IMR-90 (cell line): ENCODE data around the gene CST3. TPM values are rescaled to one million over a fixed set of nuclear protein-coding genes. Genes with fewer than 3 reads are reported as not detected.
A peak's percentile ranks its signal among the peaks of the same experiment; 100 is the strongest.

Experiments
- ATAC-seq: fragments of 200-7000 bp; cut with Tn5 transposase; 2 replicates; pipeline ENCODE4 v1.9.1; 2020; ENCODE audit warnings: low read depth, mild to moderate bottlenecking, moderate library complexity
- BruUV-seq: library from RNA; stranded (reverse); fragments of 400-500 nt; replicated peaks from 2 replicates; lab custom pipeline; 2021; lab: Mats Ljungman, UMichigan
- CTCF ChIA-PET: fragments of 300-600 bp; formaldehyde crosslinking; extraction: SDS; loops from one replicate; lab custom pipeline; 2021; ENCODE audit warnings: antibody characterized with exemption; lab: Yijun Ruan, JAX
- POLR2A ChIA-PET: fragments of 300-600 bp; sonication (Branson Sonifier 250); formaldehyde crosslinking; loops from one replicate; lab custom pipeline; 2022; ENCODE audit warnings: antibody characterized with exemption; ENCODE audit not compliant: unreplicated experiment; lab: Charles Lee
- DNase-seq: peaks from one replicate; pipeline ENCODE4 v3.0.0; 2013
- H2AFZ ChIP-seq: replicated peaks from 2 replicates; pipeline ENCODE3; 2013; ENCODE audit warnings: low read length, mild to moderate bottlenecking; ENCODE audit not compliant: poor library complexity
- H2AK5ac ChIP-seq: 2 replicates; pipeline ENCODE4 v1.6.1; 2013; ENCODE audit warnings: low read depth, low read length, inconsistent platforms
- H2AK9ac ChIP-seq: replicated peaks from 2 replicates; pipeline ENCODE3; 2013; ENCODE audit warnings: mild to moderate bottlenecking, low read depth, low read length, moderate library complexity; ENCODE audit not compliant: poor library complexity
- H2BK120ac ChIP-seq: 2 replicates; pipeline ENCODE4 v1.6.1; 2013; ENCODE audit warnings: low read depth, low read length, inconsistent platforms
- H2BK15ac ChIP-seq: 3 replicates; pipeline ENCODE4 v1.6.1; 2013; ENCODE audit warnings: low read depth, low read length, inconsistent platforms
- H2BK20ac ChIP-seq: 2 replicates; pipeline ENCODE4 v1.6.1; 2013; ENCODE audit warnings: low read depth, mild to moderate bottlenecking, inconsistent platforms, low read length, moderate library complexity
- H2BK5ac ChIP-seq: 2 replicates; pipeline ENCODE4 v1.6.1; 2013; ENCODE audit warnings: mild to moderate bottlenecking, low read depth, low read length, inconsistent platforms; ENCODE audit not compliant: poor library complexity, severe bottlenecking
- H3K14ac ChIP-seq: replicated peaks from 2 replicates; pipeline ENCODE4 v1.6.1; 2013; ENCODE audit warnings: low read depth, low read length, inconsistent platforms
- H3K18ac ChIP-seq: 2 replicates; pipeline ENCODE4 v1.6.1; 2013; ENCODE audit warnings: low read depth, low read length, control low read depth
- H3K23ac ChIP-seq: 2 replicates; pipeline ENCODE4 v1.6.1; 2013; ENCODE audit warnings: low read depth, low read length, inconsistent platforms
- H3K27ac ChIP-seq: 2 replicates; pipeline ENCODE4 v1.5.1; 2013; ENCODE audit warnings: mild to moderate bottlenecking, control low read depth, low read length; ENCODE audit not compliant: insufficient read depth
- H3K27me3 ChIP-seq: 2 replicates; pipeline ENCODE4 v1.6.1; 2013; ENCODE audit warnings: low read length; ENCODE audit not compliant: control insufficient read depth, insufficient read depth
- H3K36me3 ChIP-seq: 2 replicates; pipeline ENCODE4 v1.6.1; 2013; ENCODE audit warnings: low read length, mixed read lengths; ENCODE audit not compliant: control insufficient read depth, insufficient read depth
- H3K4ac ChIP-seq: 2 replicates; pipeline ENCODE4 v1.6.1; 2013; ENCODE audit warnings: low read depth, low read length, inconsistent platforms
- H3K4me1 ChIP-seq: 2 replicates; pipeline ENCODE4 v1.6.1; 2013; ENCODE audit warnings: low read length, mixed read lengths; ENCODE audit not compliant: control insufficient read depth, insufficient read depth
- H3K4me2 ChIP-seq: 2 replicates; pipeline ENCODE4 v1.6.1; 2013; ENCODE audit warnings: low read depth, mild to moderate bottlenecking, control low read depth, low read length, moderate library complexity
- H3K4me3 ChIP-seq: 2 replicates; pipeline ENCODE4 v1.5.1; 2013; ENCODE audit warnings: low read depth, mild to moderate bottlenecking, control low read depth, low read length, moderate library complexity; ENCODE audit not compliant: insufficient read depth
- H3K56ac ChIP-seq: 2 replicates; pipeline ENCODE4 v1.6.1; 2013; ENCODE audit warnings: low read length, inconsistent platforms; ENCODE audit not compliant: insufficient read depth; ENCODE audit errors: extremely low read depth
- H3K79me1 ChIP-seq, 2 experiments: 2 replicates each; pipeline ENCODE4 v1.6.1; 2013; ENCODE audit warnings: low read length in 2 of 2, inconsistent platforms in 1 of 2, low read depth in 1 of 2
- H3K9ac ChIP-seq: 2 replicates; pipeline ENCODE4 v1.6.1; 2013; ENCODE audit warnings: low read depth, low read length, control low read depth
- H3K9me1 ChIP-seq: 2 replicates; pipeline ENCODE4 v1.6.1; 2013; ENCODE audit warnings: low read length, inconsistent platforms; ENCODE audit not compliant: insufficient read depth
- H3K9me3 ChIP-seq: 2 replicates; pipeline ENCODE4 v1.6.1; 2013; ENCODE audit warnings: low read length; ENCODE audit not compliant: control insufficient read depth, insufficient read depth
- H4K20me1 ChIP-seq: 2 replicates; pipeline ENCODE4 v1.6.1; 2013; ENCODE audit warnings: low read length, inconsistent platforms; ENCODE audit not compliant: insufficient read depth
- H4K5ac ChIP-seq: 2 replicates; pipeline ENCODE4 v1.6.1; 2013; ENCODE audit warnings: mild to moderate bottlenecking, low read depth, low read length, control low read depth
- H4K8ac ChIP-seq, 2 experiments: 2 replicates each; pipeline ENCODE4 v1.6.1; 2013; ENCODE audit warnings: low read depth in 2 of 2, low read length in 2 of 2, control low read depth in 1 of 2, inconsistent platforms in 1 of 2
- H4K91ac ChIP-seq: 2 replicates; pipeline ENCODE4 v1.6.1; 2013; ENCODE audit warnings: low read depth, low read length, inconsistent platforms; ENCODE audit not compliant: insufficient read depth
- CTCF ChIP-seq: conservative IDR thresholded peaks from 2 replicates; pipeline ENCODE4 v1.5.1; 2012; ENCODE audit warnings: mild to moderate bottlenecking, low read depth, low read length, improper control_type of control experiment
- WGBS, 2 experiments: methylation state at CpG; one replicate each; pipeline versions ENCODE4 v1.1.5 to v1.1.7; 2013; ENCODE audit warnings: missing lambda C conversion rate in 2 of 2; ENCODE audit not compliant: insufficient read length in 1 of 2; ENCODE audit errors: extremely low coverage in 2 of 2; 5-methylcytosine and 5-hydroxymethylcytosine counted together
- dilution Hi-C: fragments of 300-500 bp; cut with HindIII; formaldehyde crosslinking; loops from one replicate; pipeline ENCODE4 v1.14.3; 2018; ENCODE audit warnings: low sequenced_read_pairs; ENCODE audit not compliant: unreplicated experiment
- in situ Hi-C: fragments of 300-500 bp; cut with MboI; formaldehyde crosslinking; loops from 3 replicates; pipeline ENCODE4 v1.14.3; 2019; ENCODE audit warnings: low sequenced_read_pairs, inconsistent platforms, mixed read lengths
- intact Hi-C: fragments of 100-400 bp; cut with micrococcal nuclease; formaldehyde crosslinking; loops from 2 replicates; pipeline ENCODE4 v1.10.0; 2022
- polyA plus RNA-seq, 3 experiments: library from polyadenylated mRNA; depleted of rRNA; stranded (reverse); fragments of >200 nt; gene quantifications; 2 replicates each; pipeline ENCODE4 v1.2.3, GENCODE V29; 2012; ENCODE audit warnings: low replicate concordance in 1 of 3
- total RNA-seq: library from RNA; depleted of rRNA; stranded (reverse); fragments of >200 nt; gene quantifications from 2 replicates; pipeline ENCODE4 v1.2.3, GENCODE V29; 2012
- TF ChIP-seq, protein P1 (sequence below): fragments of 150-350 bp; IDR thresholded peaks from 2 replicates; pipeline ENCODE4 v1.6.1; 2017; ENCODE audit warnings: mild to moderate bottlenecking, antibody characterized with exemption, low read length, low read depth

Gene CST3
- total and polyA plus RNA-seq, 2 of the 4 experiments (the other 2 are of a cell fraction), result 26.0 to 471 TPM

GRCh38 chr20:23666189-23666588, 28.4 kb upstream of the CST3 start:
- CTCF ChIA-PET, result no interaction called here

More at GRCh38 chr20:23666189-23666588, 28.4 kb upstream of the CST3 start:
- no peak overlapping the region for H3K4ac ChIP-seq
- H3K27ac ChIP-seq, result no peak overlapping the region
- H2AK9ac ChIP-seq, result no peak overlapping the region
- no peaks in the 10 kb centered on the region for H3K36me3 ChIP-seq
- dilution Hi-C loops, result no loop called here
- no peak overlapping the region for H3K56ac ChIP-seq
- POLR2A ChIA-PET, result no interaction called here
- no peak overlapping the region for H2AFZ ChIP-seq
- H4K20me1 ChIP-seq, result no peaks in the 10 kb centered on the region
- H4K91ac ChIP-seq, result no peak overlapping the region
- H2BK20ac ChIP-seq, result no peak overlapping the region
- no peak overlapping the region for H3K4me2 ChIP-seq
- H3K14ac ChIP-seq, result no peak overlapping the region
- H3K27me3 ChIP-seq, result peaks cover 8% of the 10 kb centered on the region
- H3K9me3 ChIP-seq, result no peaks in the 10 kb centered on the region
- no TSS peak for BruUV-seq
- no peak overlapping the region for H2AK5ac ChIP-seq
- no peak overlapping the region for H4K8ac ChIP-seq
- no peaks in the 10 kb centered on the region for H3K79me1 ChIP-seq
- H3K4me1 ChIP-seq, result no peaks in the 10 kb centered on the region
- H4K5ac ChIP-seq, result no peak overlapping the region
- H3K4me3 ChIP-seq, result no peak overlapping the region
- H3K18ac ChIP-seq, result no peak overlapping the region
- H3K9me1 ChIP-seq, result no peaks in the 10 kb centered on the region
- H2BK120ac ChIP-seq, result no peak overlapping the region
- peak; percentile 15; the same call in 1 of the 2 replicates for TF ChIP-seq CTCF
- TF ChIP-seq, protein P1, sequence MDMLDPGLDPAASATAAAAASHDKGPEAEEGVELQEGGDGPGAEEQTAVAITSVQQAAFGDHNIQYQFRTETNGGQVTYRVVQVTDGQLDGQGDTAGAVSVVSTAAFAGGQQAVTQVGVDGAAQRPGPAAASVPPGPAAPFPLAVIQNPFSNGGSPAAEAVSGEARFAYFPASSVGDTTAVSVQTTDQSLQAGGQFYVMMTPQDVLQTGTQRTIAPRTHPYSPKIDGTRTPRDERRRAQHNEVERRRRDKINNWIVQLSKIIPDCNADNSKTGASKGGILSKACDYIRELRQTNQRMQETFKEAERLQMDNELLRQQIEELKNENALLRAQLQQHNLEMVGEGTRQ, result no peak
- H3K9ac ChIP-seq, result no peak overlapping the region
- intact Hi-C loops, result loop anchor here (5.0 to 10.0 kb wide), 2 partner anchors 59 to 224 kb away; no protein-coding TSS in a partner anchor
- no peak overlapping the region for H2BK5ac ChIP-seq
- no peak overlapping the region for H2BK15ac ChIP-seq
- 76% methylated on average over 3 of the region's 4 CpGs; no CpG with 5 or more reads in 1 of the 2 experiments for WGBS, 2 experiments
- DNase-seq (no peak), ATAC-seq (no peak)
- in situ Hi-C loops, result loop anchor here (10.0 kb wide), 1 partner anchor 329 kb away; no protein-coding TSS in a partner anchor
- no peak overlapping the region for H3K23ac ChIP-seq
